GM12878 (cell line): ENCODE results near the gene TRAPPC6A.

Experiments used
- CTCF ChIP-seq, 3 experiments: IDR thresholded peaks in 2 of 3; conservative IDR thresholded peaks in 1 of 3; 2 replicates each; pipeline ENCODE4 v1.5.1; 2011; ENCODE audit warnings: low read depth in 3 of 3, low read length in 3 of 3, mild to moderate bottlenecking in 3 of 3, control low read depth in 2 of 3, moderate library complexity in 2 of 3, inconsistent platforms in 1 of 3, mixed read lengths in 1 of 3; ENCODE audit not compliant: control insufficient read depth in 2 of 3, insufficient read depth in 1 of 3; ENCODE audit errors: extremely low read depth in 1 of 3
- PBX3 ChIP-seq: IDR thresholded peaks from 2 replicates; pipeline ENCODE4 v1.6.1; 2011; ENCODE audit warnings: mild to moderate bottlenecking, low read depth, low read length, moderate library complexity; ENCODE audit not compliant: insufficient replicate concordance
- SMC3 ChIP-seq: IDR thresholded peaks from 2 replicates; pipeline ENCODE4 v1.6.1; 2011; ENCODE audit warnings: low read length, improper control_type of control experiment, borderline replicate concordance
- YBX1 ChIP-seq: fragments of 450-650 bp; IDR thresholded peaks from 2 replicates; pipeline ENCODE4 v1.6.1; 2016; ENCODE audit warnings: antibody characterized with exemption

GRCh38 chr19:45115809-45116615 is 62.0 kb downstream of the TRAPPC6A start:
- TF ChIP-seq PBX3 (no peak), YBX1 (no peak), SMC3 (no peak), CTCF (IDR thresholded peaks at IDR 0.05 in 2 of 3, conservative IDR thresholded peaks at IDR 0.05 in 1 of 3; ENCODE audit: control insufficient read depth in 2 of 3, extremely low read depth in 1 of 3, insufficient read depth in 1 of 3, low read depth in 3 of 3, low read length in 3 of 3) (no peak)
